ENCODE measurements around the gene SLC49A3. TPM values are rescaled to one million over a fixed set of nuclear protein-coding genes. Genes with fewer than 3 reads are reported as not detected.

Gene SLC49A3
- total and polyA plus RNA-seq, 2 of the 13 experiments (the other 11 are each of a cell fraction or from before 2014, with no cell fraction given), result 0.07 to 0.17 TPM

DNA sequence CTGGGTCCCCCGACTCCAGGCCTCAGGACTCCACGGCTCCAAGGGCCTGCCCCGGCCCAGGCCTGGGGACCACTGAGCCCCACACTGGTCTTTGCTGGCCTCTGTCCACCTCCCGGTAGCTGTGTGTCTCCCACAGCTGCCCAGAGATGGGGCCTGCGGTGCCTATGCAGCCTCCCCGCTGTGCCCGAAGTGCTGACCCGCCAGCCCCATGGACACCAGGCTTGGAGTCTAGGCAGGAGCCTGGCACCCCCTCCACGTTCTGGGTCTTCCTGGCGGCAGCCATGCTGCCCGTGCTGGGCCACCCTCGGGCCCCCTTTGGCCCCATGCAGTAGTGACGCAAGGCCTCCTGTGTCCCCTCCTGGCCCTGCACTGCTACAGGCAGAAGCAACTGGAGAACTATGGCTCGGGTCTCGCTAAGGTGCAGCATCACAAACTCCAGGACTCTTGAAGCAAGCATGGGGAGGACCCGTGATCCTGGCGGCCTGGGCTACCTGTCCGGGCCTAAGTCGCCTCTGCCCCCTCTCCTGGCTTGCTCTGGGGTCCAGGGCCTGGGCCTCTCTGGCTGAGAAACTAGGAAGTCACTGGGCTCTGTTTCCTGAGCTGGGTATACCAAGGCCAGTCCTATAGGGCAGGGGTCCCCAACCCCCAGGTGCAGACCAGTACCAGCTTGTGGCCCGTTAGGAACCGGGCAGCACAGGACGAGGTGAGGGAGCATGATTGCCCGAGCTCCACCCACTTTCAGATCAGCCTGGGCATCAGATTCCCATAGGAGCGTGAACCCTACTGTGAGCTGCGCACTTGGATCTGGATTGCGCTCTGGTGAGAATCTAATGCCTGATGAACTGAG lies 13.7 kb downstream of the SLC49A3 start (continued):
- no peak for TF ChIP-seq AKNA (CRISPR knock-in tag; IDR thresholded peaks at IDR 0.05; ENCODE audit: borderline replicate concordance)
- peak; percentile 70 for TF ChIP-seq PATZ1 (CRISPR knock-in tag; IDR thresholded peaks at IDR 0.05)
- 0 out of 2 replicates have a peak, but pooled peaks have one; percentile 12 for TF ChIP-seq ZNF280B (CRISPR knock-in tag; IDR thresholded peaks at IDR 0.05; ENCODE audit: borderline replicate concordance)
- TF ChIP-seq, protein P1, sequence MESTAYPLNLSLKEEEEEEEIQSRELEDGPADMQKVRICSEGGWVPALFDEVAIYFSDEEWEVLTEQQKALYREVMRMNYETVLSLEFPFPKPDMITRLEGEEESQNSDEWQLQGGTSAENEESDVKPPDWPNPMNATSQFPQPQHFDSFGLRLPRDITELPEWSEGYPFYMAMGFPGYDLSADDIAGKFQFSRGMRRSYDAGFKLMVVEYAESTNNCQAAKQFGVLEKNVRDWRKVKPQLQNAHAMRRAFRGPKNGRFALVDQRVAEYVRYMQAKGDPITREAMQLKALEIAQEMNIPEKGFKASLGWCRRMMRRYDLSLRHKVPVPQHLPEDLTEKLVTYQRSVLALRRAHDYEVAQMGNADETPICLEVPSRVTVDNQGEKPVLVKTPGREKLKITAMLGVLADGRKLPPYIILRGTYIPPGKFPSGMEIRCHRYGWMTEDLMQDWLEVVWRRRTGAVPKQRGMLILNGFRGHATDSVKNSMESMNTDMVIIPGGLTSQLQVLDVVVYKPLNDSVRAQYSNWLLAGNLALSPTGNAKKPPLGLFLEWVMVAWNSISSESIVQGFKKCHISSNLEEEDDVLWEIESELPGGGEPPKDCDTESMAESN (CRISPR knock-in tag; conservative IDR thresholded peaks at IDR 0.05), result peak; percentile 39; the same call in 1 of the 2 replicates
- 0 out of 2 replicates have a peak, but pooled peaks have one; percentile 37 for TF ChIP-seq ZNF574 (CRISPR knock-in tag; IDR thresholded peaks at IDR 0.05)
- TF ChIP-seq SALL1 (CRISPR knock-in tag; IDR thresholded peaks at IDR 0.05), result peak; percentile 2; the same call in 1 of the 2 replicates
- 0 out of 2 replicates have a peak, but pooled peaks have one; percentile 17 for TF ChIP-seq MXD1 (CRISPR knock-in tag; IDR thresholded peaks at IDR 0.05)
- TF ChIP-seq, protein P2, sequence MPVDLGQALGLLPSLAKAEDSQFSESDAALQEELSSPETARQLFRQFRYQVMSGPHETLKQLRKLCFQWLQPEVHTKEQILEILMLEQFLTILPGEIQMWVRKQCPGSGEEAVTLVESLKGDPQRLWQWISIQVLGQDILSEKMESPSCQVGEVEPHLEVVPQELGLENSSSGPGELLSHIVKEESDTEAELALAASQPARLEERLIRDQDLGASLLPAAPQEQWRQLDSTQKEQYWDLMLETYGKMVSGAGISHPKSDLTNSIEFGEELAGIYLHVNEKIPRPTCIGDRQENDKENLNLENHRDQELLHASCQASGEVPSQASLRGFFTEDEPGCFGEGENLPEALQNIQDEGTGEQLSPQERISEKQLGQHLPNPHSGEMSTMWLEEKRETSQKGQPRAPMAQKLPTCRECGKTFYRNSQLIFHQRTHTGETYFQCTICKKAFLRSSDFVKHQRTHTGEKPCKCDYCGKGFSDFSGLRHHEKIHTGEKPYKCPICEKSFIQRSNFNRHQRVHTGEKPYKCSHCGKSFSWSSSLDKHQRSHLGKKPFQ (CRISPR knock-in tag; IDR thresholded peaks at IDR 0.05; ENCODE audit: insufficient replicate concordance), result no peak
- TF ChIP-seq ZNF768 (CRISPR knock-in tag; IDR thresholded peaks at IDR 0.05), result 0 out of 2 replicates have a peak, but pooled peaks have one; percentile 26
